Stimulated activated naive CD4-positive, alpha-beta T cell treated with Interleukin-2 at 50 U/mL for 16 hours (primary cell): Measurements from ENCODE around the gene CLEC2L.

Source experiments
- DNase-seq: peaks from one replicate; lab custom pipeline; 2025; lab: John Stamatoyannopoulos, UW

CLEC2L gene

GRCh38 chr7:139575338-139575680 is 51.8 kb downstream of the CLEC2L start:
- no peak for DNase-seq

- no peak for DNase-seq
These were observed 52.9 kb downstream of the CLEC2L start for GRCh38 chr7:139576179-139576973.

GRCh38 chr7:139580435-139580834 is 57.0 kb downstream of the CLEC2L start:
- no peak for DNase-seq

- no peak for DNase-seq
These were observed 58.7 kb downstream of the CLEC2L start for GRCh38 chr7:139582130-139582650.

GRCh38 chr7:139582671-139583155 is 59.2 kb downstream of the CLEC2L start:
- DNase-seq, result no peak

GRCh38 chr7:139583826-139584553 is 60.5 kb downstream of the CLEC2L start:
- no peak for DNase-seq

- no peak for DNase-seq
These were observed 61.6 kb downstream of the CLEC2L start for GRCh38 chr7:139585042-139585441.

GRCh38 chr7:139586286-139586685 is 62.8 kb downstream of the CLEC2L start:
- DNase-seq, result no peak

- DNase-seq, result no peak
These were observed 64.0 kb downstream of the CLEC2L start for GRCh38 chr7:139587535-139587934.

GRCh38 chr7:139588632-139589031 is 65.1 kb downstream of the CLEC2L start:
- no peak for DNase-seq

GRCh38 chr7:139589474-139589873 is 66.0 kb downstream of the CLEC2L start:
- no peak for DNase-seq

- no peak for DNase-seq
These were observed 68.2 kb downstream of the CLEC2L start for GRCh38 chr7:139591550-139592195.

GRCh38 chr7:139592801-139593461 is 69.4 kb downstream of the CLEC2L start:
- no peak for DNase-seq

GRCh38 chr7:139594090-139594489 is 70.6 kb downstream of the CLEC2L start:
- no peak for DNase-seq
